ENCODE data around the gene PTPRC. TPM values are rescaled to one million over a fixed set of nuclear protein-coding genes. Genes with fewer than 3 reads are reported as not detected.

Gene PTPRC
- total RNA-seq, 2 experiments from 2014 or later: 421 to 422 TPM

- peaks cover 41% of the 10 kb centered on the region for H3K4me1 Mint-ChIP-seq
- no peak for DNase-seq
- peaks cover 69% of the 10 kb centered on the region for H3K36me3 Mint-ChIP-seq
- no peaks in the 10 kb centered on the region for H3K27me3 Mint-ChIP-seq
- H3K27ac Mint-ChIP-seq: peak overlapping the region; percentile 68
- H3K4me3 Mint-ChIP-seq: no peak overlapping the region
- no peaks in the 10 kb centered on the region for H3K9me3 Mint-ChIP-seq
Measured at GRCh38 chr1:198708761-198709525, 70.1 kb downstream of the PTPRC start.

GRCh38 chr1:198711837-198712236, 73.0 kb downstream of the PTPRC start:
- no peaks in the 10 kb centered on the region for H3K27me3 Mint-ChIP-seq
- H3K9me3 Mint-ChIP-seq: no peaks in the 10 kb centered on the region
- no peak overlapping the region for H3K4me3 Mint-ChIP-seq
- peaks cover 31% of the 10 kb centered on the region for H3K4me1 Mint-ChIP-seq
- peaks cover 65% of the 10 kb centered on the region for H3K36me3 Mint-ChIP-seq
- peak overlapping the region; percentile 25 for H3K27ac Mint-ChIP-seq
- no peak for DNase-seq

GRCh38 chr1:198713081-198713480, 74.2 kb downstream of the PTPRC start:
- Mint-ChIP-seq H3K9me3 (no peaks in the 10 kb centered on the region), H3K36me3 (peaks cover 73% of the 10 kb centered on the region), H3K27me3 (no peaks in the 10 kb centered on the region), H3K4me3 (no peak overlapping the region), H3K4me1 (peaks cover 35% of the 10 kb centered on the region), H3K27ac (peak overlapping the region; percentile 77)
- DNase-seq: no peak

- Mint-ChIP-seq H3K36me3 (peaks cover 69% of the 10 kb centered on the region), H3K27me3 (no peaks in the 10 kb centered on the region), H3K9me3 (no peaks in the 10 kb centered on the region), H3K27ac (peak overlapping the region; percentile 20), H3K4me1 (peaks cover 30% of the 10 kb centered on the region), H3K4me3 (no peak overlapping the region)
- DNase-seq: no peak
Measured at GRCh38 chr1:198714271-198714670, 75.4 kb downstream of the PTPRC start.

- H3K27me3 Mint-ChIP-seq: no peaks in the 10 kb centered on the region
- no peaks in the 10 kb centered on the region for H3K9me3 Mint-ChIP-seq
- no peak overlapping the region for H3K4me3 Mint-ChIP-seq
- peaks cover 71% of the 10 kb centered on the region for H3K36me3 Mint-ChIP-seq
- peaks cover 34% of the 10 kb centered on the region for H3K4me1 Mint-ChIP-seq
- DNase-seq: no peak
- peak overlapping the region; percentile 22 for H3K27ac Mint-ChIP-seq
Measured at GRCh38 chr1:198716051-198716450, 77.2 kb downstream of the PTPRC start.

GRCh38 chr1:198717510-198717909, 78.7 kb downstream of the PTPRC start:
- H3K9me3 Mint-ChIP-seq: no peaks in the 10 kb centered on the region
- H3K27me3 Mint-ChIP-seq: no peaks in the 10 kb centered on the region
- H3K4me3 Mint-ChIP-seq: no peak overlapping the region
- DNase-seq: no peak
- peaks cover 31% of the 10 kb centered on the region for H3K4me1 Mint-ChIP-seq
- H3K27ac Mint-ChIP-seq: peak overlapping the region; percentile 65
- H3K36me3 Mint-ChIP-seq: peaks cover 60% of the 10 kb centered on the region

GRCh38 chr1:198723127-198723526, 84.3 kb downstream of the PTPRC start:
- Mint-ChIP-seq H3K4me3 (no peak overlapping the region), H3K4me1 (peaks cover 44% of the 10 kb centered on the region), H3K27ac (peak overlapping the region; percentile 20), H3K9me3 (peaks cover 5% of the 10 kb centered on the region), H3K36me3 (peaks cover 62% of the 10 kb centered on the region), H3K27me3 (no peaks in the 10 kb centered on the region)
- DNase-seq: no peak

- peaks cover 5% of the 10 kb centered on the region for H3K9me3 Mint-ChIP-seq
- peak overlapping the region; percentile 7 for H3K4me3 Mint-ChIP-seq
- H3K27ac Mint-ChIP-seq: peak overlapping the region; percentile 77
- H3K36me3 Mint-ChIP-seq: peaks cover 60% of the 10 kb centered on the region
- H3K27me3 Mint-ChIP-seq: no peaks in the 10 kb centered on the region
- DNase-seq: no peak
- H3K4me1 Mint-ChIP-seq: peaks cover 52% of the 10 kb centered on the region
Measured at GRCh38 chr1:198725090-198725489, 86.2 kb downstream of the PTPRC start.

GRCh38 chr1:198726455-198726854, 87.6 kb downstream of the PTPRC start:
- Mint-ChIP-seq H3K27ac (peak overlapping the region; percentile 77), H3K4me3 (no peak overlapping the region), H3K27me3 (no peaks in the 10 kb centered on the region), H3K9me3 (peaks cover 5% of the 10 kb centered on the region), H3K36me3 (peaks cover 64% of the 10 kb centered on the region), H3K4me1 (peaks cover 52% of the 10 kb centered on the region)
- DNase-seq: no peak

- Mint-ChIP-seq H3K4me1 (peaks cover 60% of the 10 kb centered on the region), H3K27me3 (no peaks in the 10 kb centered on the region), H3K27ac (peak overlapping the region; percentile 65), H3K9me3 (peaks cover 5% of the 10 kb centered on the region), H3K4me3 (no peak overlapping the region), H3K36me3 (peaks cover 69% of the 10 kb centered on the region)
- DNase-seq: no peak
Measured at GRCh38 chr1:198729195-198729863, 90.5 kb downstream of the PTPRC start.

GRCh38 chr1:198730952-198731351, 92.1 kb downstream of the PTPRC start:
- Mint-ChIP-seq H3K4me1 (peaks cover 53% of the 10 kb centered on the region), H3K4me3 (no peak overlapping the region), H3K27me3 (no peaks in the 10 kb centered on the region), H3K9me3 (peaks cover 3% of the 10 kb centered on the region), H3K27ac (peak overlapping the region; percentile 80), H3K36me3 (peaks cover 61% of the 10 kb centered on the region)
- DNase-seq: no peak

GRCh38 chr1:198734323-198735008, 95.6 kb downstream of the PTPRC start:
- no peak for DNase-seq
- Mint-ChIP-seq H3K36me3 (peaks cover 69% of the 10 kb centered on the region), H3K27me3 (no peaks in the 10 kb centered on the region), H3K27ac (peak overlapping the region; percentile 92), H3K4me1 (peaks cover 64% of the 10 kb centered on the region), H3K4me3 (peak overlapping the region; percentile 37), H3K9me3 (peaks cover 20% of the 10 kb centered on the region)

- no peaks in the 10 kb centered on the region for H3K27me3 Mint-ChIP-seq
- peaks cover 63% of the 10 kb centered on the region for H3K36me3 Mint-ChIP-seq
- H3K9me3 Mint-ChIP-seq: peaks cover 17% of the 10 kb centered on the region
- peak; percentile 10 for DNase-seq
- no peak overlapping the region for H3K4me3 Mint-ChIP-seq
- H3K27ac Mint-ChIP-seq: peak overlapping the region; percentile 58
- peaks cover 53% of the 10 kb centered on the region for H3K4me1 Mint-ChIP-seq
Measured at GRCh38 chr1:198741744-198742143, 102.9 kb downstream of the PTPRC start.

GRCh38 chr1:198747127-198747526, 108.3 kb downstream of the PTPRC start:
- DNase-seq: no peak
- Mint-ChIP-seq H3K4me3 (no peak overlapping the region), H3K9me3 (no peaks in the 10 kb centered on the region), H3K27me3 (no peaks in the 10 kb centered on the region), H3K4me1 (peaks cover 23% of the 10 kb centered on the region), H3K36me3 (peaks cover 40% of the 10 kb centered on the region), H3K27ac (no peak overlapping the region)

GRCh38 chr1:198749279-198749678, 110.4 kb downstream of the PTPRC start:
- Mint-ChIP-seq H3K4me1 (peaks cover 14% of the 10 kb centered on the region), H3K4me3 (no peak overlapping the region), H3K27me3 (no peaks in the 10 kb centered on the region), H3K36me3 (peaks cover 33% of the 10 kb centered on the region), H3K9me3 (no peaks in the 10 kb centered on the region), H3K27ac (peak overlapping the region; percentile 38)
- no peak for DNase-seq

Data from activated naive CD8-positive, alpha-beta T cell treated with anti-CD3 and anti-CD28 coated beads for 36 hours (primary cell).